Left renal pelvis (tissue), 4 donors: ENCODE data around the gene SLC28A1. TPM values are rescaled to one million over a fixed set of nuclear protein-coding genes. Genes with fewer than 3 reads are reported as not detected.
"Not testable (repeated sequence)": the region's sequence is repeated elsewhere in the genome, so short reads cannot be mapped to it uniquely, and the experiment has no call there.

Experiments used
- DNase-seq, 4 donors: peaks; one replicate each; pipeline ENCODE4 v3.0.0-alpha.2; 2013; ENCODE audit warnings: low read depth in 4 of 4, low spot score in 3 of 4
- polyA plus RNA-seq, 4 donors: library from polyadenylated mRNA; unstranded; fragments of 120-200 nt; gene quantifications; one replicate each; pipeline ENCODE4 v1.2.1, GENCODE V29; 2013; ENCODE audit not compliant: insufficient read length in 4 of 4

SLC28A1 gene
- polyA plus RNA-seq, 4 donors: 0.75 to 6.4 (median 4.9) TPM

- DNase-seq: no peak
Observed at GRCh38 chr15:84907731-84908130, 23.3 kb downstream of the SLC28A1 start.

DNA sequence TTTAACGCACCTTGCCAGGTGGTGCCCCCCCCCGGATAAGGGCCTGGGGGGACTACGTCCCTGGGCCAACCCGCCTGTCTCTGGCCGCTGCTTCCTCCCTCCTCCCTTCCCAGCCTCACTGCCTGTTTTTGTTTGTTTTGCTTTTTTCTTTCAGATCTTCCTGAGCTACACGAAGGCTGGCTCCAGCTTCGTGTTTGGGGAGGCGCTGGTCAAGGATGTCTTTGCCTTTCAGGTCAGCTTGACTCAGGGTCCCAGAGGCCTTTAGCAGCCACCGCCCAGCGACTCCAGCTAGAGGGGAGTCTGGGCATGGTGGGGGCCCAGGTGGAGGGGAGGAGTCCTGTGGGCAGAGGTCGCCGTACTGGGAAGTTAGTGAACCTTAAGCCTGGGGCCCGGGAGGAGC is 24.1 kb downstream of the SLC28A1 start:
- DNase-seq: no peak

DNA sequence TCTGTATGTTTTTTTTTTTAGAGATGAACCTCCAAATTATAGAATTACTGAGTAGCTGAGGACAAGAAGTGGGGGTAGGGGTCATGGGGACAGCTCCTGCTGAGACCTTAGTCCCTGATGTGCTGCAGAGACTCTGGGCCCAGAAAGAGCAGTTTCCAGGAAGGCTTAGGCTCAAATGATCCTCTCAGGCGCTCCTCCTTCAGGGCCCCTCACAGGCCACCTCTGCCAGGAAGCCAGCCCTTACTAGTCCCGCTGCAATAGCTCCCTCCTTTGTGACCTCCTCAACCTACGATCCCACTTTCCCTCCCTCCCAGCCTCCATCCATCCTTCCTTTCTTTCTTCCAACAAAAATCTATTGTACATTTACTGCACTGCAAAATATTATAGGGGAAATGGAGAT is 24.6 kb downstream of the SLC28A1 start:
- no peak for DNase-seq

DNA sequence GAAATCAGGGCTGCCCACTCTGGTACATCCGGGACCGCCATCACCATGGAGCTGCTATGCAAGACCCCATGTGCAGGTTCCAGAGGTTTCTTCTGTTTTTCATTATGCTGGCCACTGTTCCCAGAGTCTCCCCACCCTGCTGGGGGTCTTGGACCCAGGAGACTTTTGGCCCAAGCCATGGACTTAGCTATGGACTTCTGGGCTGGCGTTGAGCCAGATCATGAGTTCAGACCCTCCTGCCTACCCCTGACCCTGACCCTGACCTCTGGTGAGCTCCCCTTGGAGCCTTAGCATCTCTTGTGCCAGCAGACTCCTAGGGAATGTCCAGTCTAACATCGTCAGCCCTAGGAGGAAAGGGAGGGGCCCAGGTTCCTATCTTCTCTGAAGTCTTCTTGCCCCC is 25.3 kb downstream of the SLC28A1 start:
- no peak for DNase-seq

- DNase-seq: no peak
Observed at GRCh38 chr15:84910928-84911623, 26.6 kb downstream of the SLC28A1 start.

DNA sequence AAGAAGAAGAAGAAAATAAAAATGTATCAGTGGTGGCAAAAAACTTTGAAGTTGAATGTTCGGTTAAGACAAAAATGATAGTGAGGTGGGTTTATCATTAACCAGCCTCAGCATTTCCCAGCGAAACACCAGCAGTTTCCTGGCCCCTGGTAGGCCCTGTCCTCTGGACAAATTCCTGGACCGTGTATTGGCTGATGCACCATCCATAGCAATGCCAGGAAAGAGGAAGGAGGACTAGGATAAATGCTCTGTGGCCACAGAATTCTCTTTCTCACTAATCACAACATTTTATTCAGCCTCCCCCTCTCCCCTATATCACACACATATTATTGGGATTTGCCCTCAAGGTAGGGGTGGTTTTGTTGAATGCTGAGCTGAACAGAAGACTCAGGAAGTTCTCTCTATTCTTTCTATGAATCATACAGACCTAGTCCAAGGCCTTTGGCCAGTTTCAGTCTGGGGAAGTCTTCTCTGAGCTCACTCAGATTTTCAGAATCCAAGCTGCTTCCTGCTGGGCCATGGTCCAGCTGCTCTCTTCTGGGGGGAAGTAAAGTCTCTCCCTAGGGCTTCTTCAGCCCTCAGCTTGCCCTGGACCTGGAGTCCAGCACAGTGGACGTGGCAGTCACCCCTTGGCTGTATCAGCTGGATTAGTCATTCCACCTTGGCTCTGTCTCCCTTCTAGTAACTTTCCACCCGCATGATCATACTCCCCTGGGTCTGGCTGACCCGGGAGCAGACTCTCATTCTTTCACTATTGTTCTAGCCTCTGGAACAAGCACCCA is 27.6 kb downstream of the SLC28A1 start:
- DNase-seq: peak in 1 of 4 donors; percentile 39

- no peak for DNase-seq
Observed at GRCh38 chr15:84913360-84913723, 28.9 kb downstream of the SLC28A1 start.

DNA sequence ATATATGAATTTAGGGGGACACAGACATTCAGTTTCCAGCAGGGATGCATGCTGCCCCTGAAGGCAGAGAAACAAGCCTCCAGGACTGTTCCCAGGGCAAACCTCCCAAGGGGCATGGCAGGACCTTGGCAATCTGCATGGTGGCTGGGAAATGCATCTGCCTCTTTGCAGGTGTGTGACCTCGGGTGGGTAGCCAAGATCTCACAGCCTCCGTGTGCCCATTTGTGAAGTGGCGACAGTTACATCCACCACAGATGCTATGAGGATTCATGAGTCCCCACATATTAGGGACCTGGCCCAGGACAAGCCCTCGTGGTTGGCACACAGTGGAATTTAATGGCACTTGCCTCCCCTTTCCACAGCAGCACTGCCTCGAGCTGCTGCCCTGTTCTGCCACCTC is 29.9 kb downstream of the SLC28A1 start:
- no peak for DNase-seq

DNA sequence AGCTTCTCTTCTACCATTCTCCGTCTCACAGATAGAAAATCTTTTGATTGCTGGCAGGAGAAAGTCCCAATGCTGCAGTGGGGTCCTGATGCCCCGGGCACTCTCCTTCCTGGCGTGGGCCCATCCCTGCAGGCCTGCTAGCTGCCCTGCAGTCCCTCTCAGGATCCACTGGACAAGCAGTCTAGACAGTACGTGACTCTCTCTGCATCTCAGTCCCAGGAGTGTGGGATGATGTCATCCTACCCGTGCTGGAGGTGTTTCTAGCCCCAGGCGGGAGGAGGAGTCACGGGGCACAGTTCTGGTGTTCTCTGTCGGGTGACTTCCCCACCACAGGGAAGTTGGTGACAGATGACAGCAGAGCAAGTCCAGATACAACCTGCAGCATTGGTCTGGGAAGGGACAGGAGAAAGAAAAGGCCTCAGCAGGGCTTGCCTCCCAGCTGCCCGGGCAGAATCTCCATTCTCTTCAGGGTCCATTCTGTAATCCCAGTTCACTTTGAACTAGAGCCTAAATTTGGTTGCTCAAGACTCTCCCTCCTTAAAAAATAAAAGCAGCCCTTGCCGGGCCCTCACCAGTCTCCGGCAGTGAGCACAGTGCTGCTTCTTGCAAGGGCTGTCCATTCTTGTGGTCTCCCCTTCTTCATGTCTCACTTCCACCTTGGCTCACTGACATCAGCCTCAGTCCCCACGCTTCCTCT is 30.6 kb downstream of the SLC28A1 start:
- DNase-seq: peak in 3 of 4 donors; percentile 41 to 76 (median 57)

GRCh38 chr15:84915606-84915958 is 31.1 kb downstream of the SLC28A1 start:
- no peak for DNase-seq

DNA sequence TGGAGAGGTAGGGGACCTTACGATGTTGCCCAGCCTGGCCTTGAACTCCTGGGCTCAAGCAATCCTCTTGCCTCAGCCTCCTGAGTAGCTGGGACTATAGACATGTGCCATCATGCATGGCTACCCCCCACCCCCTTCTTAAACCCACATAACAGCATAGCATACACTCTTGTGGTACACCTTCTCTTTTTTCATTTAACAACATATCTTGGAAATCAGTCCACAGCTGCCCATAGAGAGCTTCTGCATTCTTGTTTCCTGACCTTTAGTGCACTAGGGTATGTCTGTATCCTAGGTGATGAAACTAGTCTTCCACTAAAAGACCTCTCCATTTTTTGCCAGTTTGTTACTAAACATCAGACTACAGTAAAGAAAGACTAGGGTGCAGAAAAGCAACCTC is 33.0 kb downstream of the SLC28A1 start:
- DNase-seq: no peak

- DNase-seq: no peak
Observed at GRCh38 chr15:84919106-84919667, 34.7 kb downstream of the SLC28A1 start.

DNA sequence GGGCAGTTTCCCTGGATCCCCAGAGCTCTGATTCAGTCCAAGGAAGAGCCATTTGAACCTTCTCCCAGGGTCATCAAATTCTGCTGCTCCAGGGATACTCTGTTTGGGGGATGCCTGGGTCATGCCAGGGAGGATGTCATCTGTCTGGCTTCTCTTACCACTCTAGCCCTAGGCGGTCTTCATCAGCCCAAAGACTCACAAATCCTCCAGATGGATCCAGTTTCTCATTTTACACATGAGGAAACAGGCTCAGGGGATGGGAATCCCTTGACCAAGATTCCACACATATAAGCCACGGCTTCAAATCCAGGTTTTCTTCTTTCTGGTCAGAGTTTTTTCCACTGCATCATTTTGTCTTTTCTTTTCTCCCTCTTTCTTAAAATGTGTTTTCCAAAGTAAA is 36.7 kb downstream of the SLC28A1 start:
- no peak for DNase-seq

DNA sequence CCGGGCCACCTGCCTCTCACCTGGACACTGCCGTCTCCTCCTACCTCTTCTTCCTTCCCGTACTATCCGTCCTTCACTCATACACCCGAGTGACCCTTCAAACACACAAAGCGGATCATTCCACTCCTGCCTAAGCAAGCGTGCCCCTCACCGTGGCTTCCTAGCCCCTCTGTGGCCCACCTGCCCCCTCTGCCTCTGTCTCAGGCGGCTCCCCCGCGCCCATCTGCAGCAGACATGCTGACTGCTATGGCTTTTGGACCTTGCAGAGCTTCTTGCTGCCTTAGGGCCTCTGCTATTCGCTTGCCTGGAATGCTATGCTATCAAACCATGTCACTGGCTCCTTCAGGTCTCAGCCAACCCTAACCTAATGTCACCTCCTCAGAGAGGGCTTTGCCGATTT is 38.1 kb downstream of the SLC28A1 start:
- DNase-seq: no peak

- no peak for DNase-seq
Observed at GRCh38 chr15:84924077-84924731, 39.7 kb downstream of the SLC28A1 start.

DNA sequence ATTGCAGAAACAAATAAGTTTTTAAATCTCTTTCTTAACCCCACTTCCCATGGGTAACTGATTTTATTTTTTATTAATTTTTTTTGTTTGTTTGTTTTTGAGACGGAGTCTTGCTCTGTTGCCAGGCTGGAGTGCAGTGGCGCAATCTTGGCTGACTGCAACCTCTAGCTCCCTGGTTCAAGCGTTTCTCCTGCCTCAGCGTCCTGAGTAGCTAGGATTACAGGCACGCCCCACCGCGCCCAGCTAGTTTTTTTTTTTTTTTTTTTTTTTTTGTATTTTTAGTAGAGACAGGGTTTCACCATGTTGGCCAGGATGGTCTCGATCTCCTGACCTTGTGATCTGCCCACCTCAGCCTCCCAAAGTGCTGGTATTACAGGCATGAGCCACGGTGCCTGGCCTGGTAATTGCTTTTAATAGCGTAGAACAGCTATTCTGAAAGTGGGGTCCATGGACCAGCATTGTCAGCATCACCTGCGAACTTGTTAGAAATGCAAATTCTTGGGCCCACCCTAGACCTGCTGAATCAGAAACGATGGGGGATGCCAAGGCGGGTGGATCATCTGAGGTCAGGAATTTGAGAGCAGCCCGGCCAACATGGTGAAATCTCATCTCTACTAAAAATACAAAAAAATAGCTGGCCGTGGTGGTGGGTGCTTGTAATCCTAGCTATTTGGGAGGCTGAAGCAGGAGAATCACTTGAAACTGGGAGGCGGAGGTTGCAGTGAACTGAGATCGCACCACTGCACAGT is 40.5 kb downstream of the SLC28A1 start:
- not testable (repeated sequence) for DNase-seq

GRCh38 chr15:84925906-84926305 is 41.4 kb downstream of the SLC28A1 start:
- DNase-seq: no peak

- no peak for DNase-seq
Observed at GRCh38 chr15:84926491-84927230, 42.2 kb downstream of the SLC28A1 start.

DNA sequence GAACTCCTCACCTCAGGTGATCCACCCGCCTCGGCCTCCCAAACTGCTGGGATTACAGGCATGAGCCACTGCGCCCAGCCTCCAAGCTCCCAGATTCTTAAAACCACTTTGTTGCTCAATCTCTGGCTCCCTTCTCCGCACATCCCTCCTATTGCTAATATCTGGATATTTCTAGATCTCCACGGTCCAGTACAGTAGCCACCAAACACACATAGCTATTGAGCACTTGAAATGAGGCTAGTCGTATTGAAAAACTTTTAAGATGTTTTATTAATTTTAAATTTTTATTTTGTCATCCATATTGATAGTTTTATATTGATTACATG is 44.3 kb downstream of the SLC28A1 start:
- no peak for DNase-seq
